GM15510 (cell line): ENCODE measurements around the gene KCTD1.

Source experiments
- POLR2A ChIP-seq: IDR thresholded peaks from 3 replicates; pipeline ENCODE4 v1.6.1; 2011; ENCODE audit warnings: borderline replicate concordance; ENCODE audit not compliant: insufficient read length; ENCODE audit errors: extremely low read depth

The KCTD1 gene

DNA sequence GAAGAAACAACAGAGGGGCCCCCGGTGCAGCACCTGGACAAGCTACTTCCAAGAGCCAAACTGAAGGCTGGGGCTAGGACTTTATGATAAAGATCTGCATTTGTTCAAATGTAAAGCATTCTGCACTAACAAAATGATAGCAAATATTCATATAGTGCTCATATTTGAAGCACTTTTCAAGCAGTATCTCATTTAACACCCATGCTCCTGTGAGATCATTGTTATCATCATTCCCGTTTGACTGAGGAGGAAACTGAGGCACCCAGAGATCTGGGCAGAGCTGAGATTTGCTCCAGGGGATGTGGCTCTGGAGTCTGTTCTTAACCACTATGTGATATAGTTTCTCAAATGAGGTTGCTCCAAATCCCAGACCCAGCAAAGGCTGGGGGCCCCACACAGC is 9.8 kb downstream of the KCTD1 start:
- TF ChIP-seq POLR2A, result no peak

DNA sequence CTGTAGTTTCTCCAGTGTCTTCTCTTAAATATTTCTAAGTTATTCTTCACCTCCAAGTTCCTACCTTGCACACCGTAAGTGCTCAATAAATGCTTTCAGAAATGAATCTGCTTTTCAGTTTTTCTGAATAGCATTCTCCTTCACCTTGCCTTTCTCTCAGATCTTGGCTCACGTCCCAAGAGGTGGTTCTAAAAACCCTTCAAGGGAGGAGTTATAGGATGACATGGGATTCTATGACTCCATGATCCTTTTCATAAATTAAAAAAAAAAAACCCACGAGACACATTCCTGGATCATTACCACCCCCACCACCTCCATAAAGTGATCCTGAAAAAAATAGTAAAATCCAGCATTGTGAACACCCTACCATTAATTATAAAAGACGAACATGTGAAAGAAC is 11.7 kb downstream of the KCTD1 start:
- no peak for TF ChIP-seq POLR2A

DNA sequence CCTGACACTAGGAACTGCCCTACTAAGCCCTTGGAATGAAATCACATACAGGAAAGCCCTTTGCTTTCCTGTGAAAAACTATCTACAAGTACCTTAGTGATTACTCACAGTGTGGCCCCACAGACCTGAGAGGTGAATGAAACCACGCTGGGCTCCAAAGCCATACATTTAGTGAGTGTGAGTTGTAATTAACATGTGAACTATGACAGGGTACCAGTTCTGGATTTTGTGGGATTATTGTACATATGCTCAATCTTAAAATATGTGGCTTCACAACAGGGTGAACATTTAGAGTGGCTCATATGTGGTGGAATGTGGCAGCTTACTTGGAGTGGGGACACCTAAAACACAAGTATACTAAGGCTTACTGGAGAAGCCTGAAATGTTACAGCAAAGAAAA is 12.3 kb downstream of the KCTD1 start:
- no peak for TF ChIP-seq POLR2A

DNA sequence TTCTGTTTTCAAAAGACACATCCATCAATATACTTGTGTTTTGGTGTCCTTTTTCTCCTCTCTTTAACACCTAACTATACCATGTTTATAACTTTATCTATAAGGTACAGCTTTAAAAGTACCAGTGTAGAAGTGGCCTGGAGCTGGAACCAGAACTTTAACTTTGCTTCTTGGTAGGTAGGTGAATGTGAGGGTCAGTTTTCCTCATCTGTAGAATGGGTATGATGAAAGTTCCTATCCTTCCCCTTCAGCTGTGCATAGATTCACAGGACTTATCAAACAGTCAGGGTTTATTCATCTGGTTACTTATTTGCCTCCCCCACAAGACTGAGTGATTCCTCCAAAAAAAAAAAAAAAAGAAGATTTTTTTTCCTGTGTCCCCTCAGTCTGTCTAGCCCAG is 12.7 kb downstream of the KCTD1 start:
- no peak for TF ChIP-seq POLR2A

DNA sequence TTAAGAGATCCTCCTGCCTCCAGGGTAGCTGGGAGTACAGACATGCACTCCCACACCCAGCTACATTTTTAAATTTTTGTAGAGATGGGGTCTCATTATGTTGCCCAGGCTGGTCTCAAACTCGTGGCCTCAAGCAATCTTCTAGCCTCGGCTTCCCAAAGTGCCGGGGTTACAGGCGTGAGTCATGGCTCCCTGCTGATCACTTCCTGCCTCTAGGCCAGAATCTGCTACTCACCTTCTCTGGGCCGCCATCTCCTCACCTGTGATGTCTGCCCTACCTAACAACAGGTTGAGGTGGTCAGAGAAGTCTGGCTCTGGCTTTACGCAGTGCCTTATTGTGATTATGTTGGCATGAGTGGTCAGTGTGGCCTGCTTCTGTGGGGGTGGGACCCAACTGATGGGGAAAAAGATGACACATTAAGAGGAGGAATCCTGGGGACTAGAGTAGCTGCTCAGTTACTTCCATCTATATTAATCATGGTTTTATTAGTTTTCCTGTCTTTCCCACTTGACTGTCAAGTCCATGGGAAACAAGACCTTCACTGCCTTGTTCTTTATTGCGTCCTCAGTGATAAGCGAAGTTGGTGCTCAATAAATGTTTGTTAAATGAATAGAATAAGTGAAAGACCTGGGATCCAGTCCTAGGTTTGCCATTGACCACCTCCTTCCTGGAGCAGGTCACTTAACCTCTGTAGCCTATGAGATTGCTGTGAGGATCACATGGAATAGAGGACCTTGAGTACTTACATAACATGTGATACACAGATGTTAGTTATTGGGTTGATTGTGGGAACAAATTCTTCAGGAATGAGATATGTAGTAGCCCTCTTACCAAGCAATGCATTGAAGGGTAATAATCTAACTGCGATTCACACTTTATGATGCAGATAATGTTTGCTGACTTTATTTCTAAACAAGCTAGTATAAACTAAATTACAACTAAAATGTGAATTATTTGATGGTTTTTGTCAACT is 15.7 kb downstream of the KCTD1 start:
- TF ChIP-seq POLR2A, result no peak

DNA sequence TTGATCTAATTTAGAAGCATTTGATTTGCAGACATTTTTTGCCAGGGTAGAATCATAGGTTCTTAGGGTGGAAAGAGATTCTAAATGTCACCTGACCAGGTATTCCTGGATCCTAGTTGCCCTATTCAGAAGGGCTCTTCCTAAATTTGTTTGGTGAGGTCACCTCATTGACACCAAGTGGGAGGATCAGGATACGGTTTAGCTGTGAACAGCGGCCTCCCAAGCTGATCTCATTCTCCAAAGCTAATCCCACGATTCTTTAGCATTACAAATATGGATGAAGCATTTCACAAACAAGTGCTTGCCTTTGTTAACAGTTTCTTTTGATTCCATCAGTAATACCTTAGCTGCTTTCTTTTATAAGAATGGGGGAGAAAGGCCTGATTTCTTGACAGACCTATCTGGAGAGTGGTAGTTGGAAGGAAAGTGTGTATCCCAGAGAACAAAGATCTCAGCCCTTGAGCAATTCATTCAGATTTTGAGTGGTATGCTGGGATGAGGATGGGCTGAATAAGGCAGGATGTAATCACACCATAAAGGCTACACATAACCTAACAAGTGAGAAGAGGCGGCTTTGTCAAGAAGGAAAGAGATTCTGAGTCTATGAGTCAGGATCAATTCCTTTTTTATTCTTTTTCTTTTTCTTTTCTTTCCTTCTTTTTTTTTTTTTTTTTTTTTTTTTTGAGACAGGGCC is 16.6 kb downstream of the KCTD1 start:
- TF ChIP-seq POLR2A, result no peak

DNA sequence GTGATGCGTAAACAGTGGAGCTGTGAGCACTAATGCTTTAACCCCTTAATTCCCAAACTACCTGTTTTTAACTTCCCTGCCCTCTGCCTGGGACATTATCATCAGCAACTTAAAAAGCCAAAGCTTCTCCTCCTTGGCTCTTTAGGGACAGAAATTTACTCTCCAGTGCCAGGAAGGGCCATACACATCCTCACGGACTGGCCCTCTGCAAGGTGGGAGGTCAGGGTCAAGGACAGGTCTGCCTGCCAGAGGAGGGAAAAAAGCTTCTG is 21.5 kb downstream of the KCTD1 start:
- no peak for TF ChIP-seq POLR2A

DNA sequence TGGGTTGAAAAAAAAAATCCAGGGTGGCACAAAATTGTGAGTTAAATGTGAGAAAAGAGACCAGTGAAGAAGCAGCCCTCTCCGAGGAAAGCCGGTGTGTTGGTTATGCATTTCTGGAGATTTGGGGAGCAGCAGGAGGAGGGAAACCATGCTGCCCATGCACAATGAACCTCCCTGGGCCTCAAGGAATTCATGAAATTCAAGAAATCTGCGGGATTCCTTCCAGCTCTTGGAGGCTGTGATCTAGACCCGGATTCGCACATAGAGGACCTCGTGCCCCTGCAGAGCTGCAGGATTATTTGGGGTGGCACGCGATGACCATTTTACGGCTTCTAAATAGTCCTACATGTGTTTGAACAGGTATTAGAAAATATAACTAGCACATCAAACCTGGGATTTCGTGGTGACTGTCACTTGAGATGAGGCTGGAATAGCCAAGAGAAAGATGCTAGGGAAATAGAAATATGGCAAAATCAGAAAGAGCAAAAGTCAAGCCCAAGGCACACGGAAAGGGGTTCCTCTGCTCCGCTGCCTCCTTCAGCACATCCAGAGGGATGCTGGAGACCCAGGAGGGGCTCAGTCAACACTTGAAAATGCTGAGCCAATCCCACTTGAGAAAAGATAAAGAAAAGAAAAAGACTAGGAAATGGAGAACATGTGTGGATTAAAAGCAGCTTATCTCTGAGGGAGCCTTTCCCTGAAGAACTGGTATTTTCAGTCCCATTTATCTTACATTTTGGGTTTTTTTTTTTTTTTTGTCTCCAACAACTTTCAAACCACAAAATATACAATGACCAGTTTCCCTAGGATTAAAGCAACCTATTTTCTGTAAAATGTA is 22.0 kb downstream of the KCTD1 start:
- TF ChIP-seq POLR2A, result no peak

DNA sequence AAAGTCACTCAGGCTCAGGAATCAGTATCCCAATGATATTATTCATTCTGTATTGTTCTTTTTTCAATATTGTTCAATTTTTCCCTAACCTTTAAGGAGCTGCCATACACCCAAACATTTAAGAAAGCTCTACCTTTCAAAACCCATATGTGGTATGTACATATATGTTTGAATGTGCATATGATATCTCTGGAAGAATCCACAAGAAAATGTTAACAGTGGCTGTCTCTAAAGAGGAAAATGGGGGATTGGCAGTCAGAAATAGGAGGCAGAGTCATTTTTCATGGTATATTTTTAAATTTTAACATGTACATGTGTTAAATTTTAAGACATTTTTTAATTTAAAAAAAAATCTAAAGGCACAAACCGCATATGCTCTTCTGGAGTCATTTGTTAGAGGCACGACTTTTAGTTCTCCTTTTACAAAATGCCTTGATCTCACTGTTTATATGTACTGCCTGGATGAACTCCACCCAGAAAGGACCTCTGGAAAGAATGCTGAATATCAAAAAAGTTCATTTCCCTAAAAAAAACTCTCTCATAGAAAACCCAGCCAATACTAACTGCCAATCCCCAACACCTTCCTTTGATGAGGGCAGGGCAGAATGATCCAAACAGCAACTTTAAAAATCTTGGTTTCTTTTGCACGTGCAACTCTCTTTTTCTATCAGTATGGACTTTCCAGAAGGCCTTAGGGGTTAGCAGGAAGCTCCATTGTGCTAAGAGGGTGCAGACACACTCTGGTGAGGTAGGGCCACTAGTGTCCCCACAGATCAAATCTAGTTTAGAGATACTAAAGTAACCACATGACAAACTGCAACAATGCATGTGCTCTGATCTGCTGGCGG is 23.6 kb downstream of the KCTD1 start:
- TF ChIP-seq POLR2A, result no peak

DNA sequence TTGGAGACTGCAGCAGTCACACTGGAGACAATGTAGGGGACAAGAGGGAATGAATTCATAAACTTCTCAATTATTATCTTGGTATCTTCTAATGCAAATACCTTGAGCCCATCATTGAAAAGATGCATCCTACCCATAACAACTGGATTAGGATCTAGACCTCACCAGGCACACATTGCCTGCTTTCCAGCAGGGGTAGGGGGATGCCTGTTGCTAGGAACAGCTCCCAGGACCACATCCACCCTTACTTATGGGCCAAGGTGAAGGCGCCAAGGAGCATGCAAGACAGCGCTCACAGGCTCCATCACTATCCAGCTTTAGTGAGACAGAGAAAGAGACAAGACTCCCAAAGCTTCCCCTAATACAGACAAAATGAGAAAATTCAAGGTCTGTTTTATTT is 24.4 kb downstream of the KCTD1 start:
- no peak for TF ChIP-seq POLR2A

DNA sequence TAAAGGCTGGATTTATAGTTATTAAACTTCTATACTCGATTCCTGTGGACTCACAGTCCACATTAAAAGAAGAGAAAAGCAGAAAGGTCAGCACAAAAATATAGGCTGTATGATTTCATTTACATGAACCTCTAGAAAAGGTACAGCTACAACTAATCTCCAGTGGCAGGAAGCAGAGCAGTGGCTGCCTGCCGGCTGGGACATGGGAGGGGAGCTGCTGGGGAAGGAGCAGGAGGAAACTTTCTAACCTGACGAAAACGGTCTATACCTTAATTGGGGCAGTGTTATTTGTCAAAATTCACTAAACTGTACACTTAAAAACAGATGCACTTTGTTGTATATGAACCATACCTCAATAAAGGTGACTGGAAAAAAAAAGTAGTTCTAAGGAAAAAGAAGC is 26.7 kb downstream of the KCTD1 start:
- no peak for TF ChIP-seq POLR2A

DNA sequence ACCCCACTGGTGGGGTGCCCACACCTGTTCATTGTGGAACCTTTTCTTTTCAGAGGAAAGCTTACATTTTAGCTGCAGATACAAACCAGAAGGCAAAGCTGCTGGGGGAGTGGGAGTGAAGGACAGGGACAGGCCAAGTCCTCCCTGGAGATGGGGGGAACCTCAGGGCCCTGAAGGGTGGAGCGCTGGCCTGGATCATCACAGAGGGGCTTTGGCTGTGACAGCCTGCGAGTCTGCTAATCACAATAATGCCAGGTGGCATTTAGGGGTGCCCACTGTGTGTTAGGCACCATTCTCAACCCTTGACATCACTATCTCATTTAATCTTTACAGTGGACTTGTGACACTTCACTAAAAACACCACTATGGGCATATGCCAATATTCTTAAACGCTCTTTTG is 27.4 kb downstream of the KCTD1 start:
- TF ChIP-seq POLR2A, result no peak

DNA sequence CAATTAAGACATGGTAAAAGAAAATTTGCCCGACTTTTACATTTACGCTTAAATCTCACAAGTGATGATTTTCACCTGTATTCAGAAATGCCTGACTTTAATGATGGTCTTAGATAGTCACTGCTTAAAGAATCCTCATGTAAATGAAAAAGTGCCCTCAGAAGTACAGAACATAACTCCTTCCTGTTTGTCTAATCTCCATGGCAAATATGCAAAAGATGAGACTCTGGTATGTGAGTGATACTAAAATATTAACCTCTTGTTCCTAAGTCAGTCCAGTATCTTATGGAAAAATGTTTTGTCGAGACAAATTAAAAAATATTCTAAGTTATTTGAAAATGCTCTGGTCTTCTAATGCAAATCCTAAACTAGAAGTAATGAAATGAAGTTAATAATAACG is 29.2 kb downstream of the KCTD1 start:
- TF ChIP-seq POLR2A, result no peak

DNA sequence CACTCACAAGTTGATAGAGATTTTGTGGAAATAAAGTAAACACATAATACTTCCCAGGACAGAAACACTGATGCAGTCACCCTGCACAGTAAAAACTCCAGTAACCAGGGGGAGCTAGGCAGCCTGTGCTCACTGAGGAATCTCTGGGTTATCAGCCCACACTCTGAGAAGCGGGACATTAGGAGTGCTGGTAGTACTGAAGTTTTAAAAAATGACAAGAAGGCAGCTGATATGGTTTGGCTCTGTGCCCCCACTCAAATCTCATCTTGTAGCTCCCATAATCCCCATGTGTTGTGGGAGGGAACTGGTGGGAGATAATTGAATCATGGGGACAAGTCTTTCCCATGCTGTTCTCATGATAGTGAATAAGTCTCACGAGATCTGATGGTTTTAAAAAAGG is 31.4 kb downstream of the KCTD1 start:
- TF ChIP-seq POLR2A, result no peak
